K562 (cell line): Measurements from ENCODE around the gene INTS1. TPM values are rescaled to one million over a fixed set of nuclear protein-coding genes. Genes with fewer than 3 reads are reported as not detected.

ENCODE experiments used
- ATAC-seq: fragments of 200-7000 bp; cut with Tn5 transposase; 3 replicates; pipeline ENCODE4 v1.9.1; 2020; ENCODE audit warnings: moderate library complexity
- BruUV-seq: library from RNA; stranded (reverse); fragments of 400-500 nt; replicated peaks from 2 replicates; lab custom pipeline; 2021; lab: Mats Ljungman, UMichigan
- CTCF ChIA-PET: fragments of 300-600 bp; formaldehyde crosslinking; extraction: SDS; loops from one replicate; lab custom pipeline; 2021; ENCODE audit warnings: low intra/inter-chr PET ratio; lab: Yijun Ruan, JAX
- POLR2A ChIA-PET: fragments of 300-600, 350-650 bp; sonication (Branson Sonifier 250); formaldehyde crosslinking; extraction: SDS; loops from one replicate; lab custom pipeline; 2021; ENCODE audit warnings: antibody characterized with exemption, inconsistent platforms; lab: Yijun Ruan, JAX
- DNase-seq, 4 experiments: peaks; one replicate each; pipeline versions ENCODE4 v3.0.0 to v3.0.0-alpha.2; 2011 to 2018; ENCODE audit warnings: low spot score in 3 of 4, mixed read lengths in 3 of 4; ENCODE audit errors: extremely low read depth in 1 of 4
- FAIRE-seq: peaks from 2 replicates; lab custom pipeline; 2011; peaks lifted over from hg19 to GRCh38; lab: Jason Lieb, UNC
- H2AFZ ChIP-seq: 2 replicates; pipeline ENCODE4 v1.6.0; 2011; ENCODE audit warnings: low read depth, low read length, control low read depth, inconsistent platforms
- H3K27ac ChIP-seq: fragments of 200-600 bp; 3 replicates; pipeline ENCODE4 v1.8.0; 2011; ENCODE audit warnings: low read depth, mild to moderate bottlenecking, control low read depth, inconsistent platforms, low read length, moderate library complexity, mixed read lengths; ENCODE audit errors: extremely low read depth
- H3K27me3 ChIP-seq, 2 experiments: fragments of 300-600 bp in 1 of 2; 2 replicates in 1 of 2; 3 replicates in 1 of 2; pipeline versions ENCODE4 v1.6.0 to v1.8.0; 2011; ENCODE audit warnings: inconsistent platforms in 2 of 2, low read length in 2 of 2, mild to moderate bottlenecking in 1 of 2, mixed read lengths in 1 of 2, moderate library complexity in 1 of 2; ENCODE audit not compliant: control insufficient read depth in 2 of 2, insufficient read depth in 2 of 2
- H3K36me3 ChIP-seq: fragments of 300-600 bp; 3 replicates; pipeline ENCODE4 v1.8.0; 2011; ENCODE audit warnings: mild to moderate bottlenecking, low read length, inconsistent platforms; ENCODE audit not compliant: control insufficient read depth, insufficient read depth
- H3K4me1 ChIP-seq, 2 experiments: fragments of 200-600 bp in 1 of 2; replicated peaks in 1 of 2; 2 replicates in 1 of 2; 3 replicates in 1 of 2; pipeline versions ENCODE4 v1.5.1 to v1.8.0; 2011; ENCODE audit warnings: inconsistent platforms in 2 of 2, low read length in 2 of 2, mild to moderate bottlenecking in 1 of 2, mixed read lengths in 1 of 2, moderate library complexity in 1 of 2; ENCODE audit not compliant: control insufficient read depth in 2 of 2, insufficient read depth in 2 of 2
- H3K4me2 ChIP-seq: 2 replicates; pipeline ENCODE4 v1.6.1; 2011; ENCODE audit warnings: low read length, control low read depth, inconsistent platforms, mixed read lengths; ENCODE audit not compliant: insufficient read depth
- H3K4me3 ChIP-seq: fragments of 200-600 bp; sonication (generic), shearing (Covaris generic); 2 replicates; pipeline ENCODE4 v1.5.1; 2016; ENCODE audit warnings: control low read depth, inconsistent platforms
- H3K79me2 ChIP-seq: fragments of 200-600 bp; 3 replicates; pipeline ENCODE4 v1.8.0; 2011; ENCODE audit warnings: low read length, inconsistent platforms; ENCODE audit not compliant: control insufficient read depth, insufficient read depth
- H3K9ac ChIP-seq, 2 experiments: 2 replicates each; pipeline versions ENCODE4 v1.6.0 to v1.6.1; 2011; ENCODE audit warnings: low read depth in 2 of 2, low read length in 2 of 2, control low read depth in 1 of 2, inconsistent platforms in 1 of 2, mild to moderate bottlenecking in 1 of 2, mixed read lengths in 1 of 2; ENCODE audit not compliant: insufficient read depth in 1 of 2
- H3K9me1 ChIP-seq: one replicate; pipeline ENCODE4 v1.6.0; 2011; ENCODE audit warnings: inconsistent platforms, mild to moderate bottlenecking, low read length, moderate library complexity; ENCODE audit not compliant: control insufficient read depth, insufficient read depth
- H3K9me3 ChIP-seq: replicated peaks from 2 replicates; pipeline ENCODE4 v1.5.1; 2011; ENCODE audit warnings: low read depth, low read length, inconsistent platforms; ENCODE audit not compliant: control insufficient read depth, insufficient read depth
- H4K20me1 ChIP-seq: replicated peaks from 2 replicates; pipeline ENCODE4 v1.6.1; 2011; ENCODE audit warnings: low read length, inconsistent platforms, mixed read lengths; ENCODE audit not compliant: control insufficient read depth, insufficient read depth
- ATF7 ChIP-seq: fragments of 450-650 bp; IDR thresholded peaks from 2 replicates; pipeline ENCODE4 v1.7.1; 2014; ENCODE audit warnings: mild to moderate bottlenecking, moderate library complexity
- ESRRA ChIP-seq: fragments of 450-650 bp; IDR thresholded peaks from 2 replicates; pipeline ENCODE4 v1.6.1; 2014; ENCODE audit warnings: low read depth, mild to moderate bottlenecking, moderate library complexity, borderline replicate concordance
- GTF2A2 ChIP-seq: IDR thresholded peaks from 2 replicates; pipeline ENCODE4 v1.6.1; 2016; ENCODE audit warnings: mild to moderate bottlenecking, missing genetic modification characterization, missing compliant biosample characterization
- JUND ChIP-seq, 2 experiments: IDR thresholded peaks; 2 replicates in 1 of 2; 3 replicates in 1 of 2; pipeline ENCODE4 v1.6.1; 2011; ENCODE audit warnings: borderline replicate concordance in 2 of 2, low read depth in 2 of 2, low read length in 2 of 2, improper control_type of control experiment in 1 of 2, missing biosample characterization in 1 of 2, missing genetic modification characterization in 1 of 2, missing genetic modification reagents in 1 of 2
- MYBL2 ChIP-seq, 2 experiments: fragments of 450-650 bp in 1 of 2; sonication (generic) in 1 of 2; formaldehyde crosslinking in 1 of 2; IDR thresholded peaks; 2 replicates each; pipeline versions ENCODE4 v1.6.1 to v1.8.1; 2017 to 2022; ENCODE audit warnings: borderline replicate concordance in 1 of 2, inconsistent platforms in 1 of 2, low read depth in 1 of 2, mild to moderate bottlenecking in 1 of 2, missing genetic modification reagents in 1 of 2, moderate library complexity in 1 of 2
- POLR2G ChIP-seq: fragments of 200-400 bp; formaldehyde crosslinking; IDR thresholded peaks from 2 replicates; pipeline ENCODE4 v1.6.1; 2017; ENCODE audit warnings: low read depth, mild to moderate bottlenecking, antibody characterized with exemption, low read length, moderate library complexity
- WGBS: fragments of 100-300 bp; shearing (Covaris generic); methylation state at CpG from one replicate; pipeline ENCODE4 v1.1.6; 2016; ENCODE audit warnings: low coverage, mixed read lengths; ENCODE audit not compliant: insufficient coverage; ENCODE audit errors: missing lambda C conversion rate; 5-methylcytosine and 5-hydroxymethylcytosine counted together
- in situ Hi-C: fragments of 300-500 bp; cut with MboI; formaldehyde crosslinking; loops from 4 replicates; pipeline ENCODE4 v1.15.0; 2018; ENCODE audit warnings: inconsistent platforms, mixed read lengths
- intact Hi-C: fragments of 100-400 bp; cut with micrococcal nuclease; formaldehyde crosslinking; loops from 2 replicates; pipeline ENCODE4 v1.14.2; 2022
- polyA plus RNA-seq, 8 experiments: library from polyadenylated mRNA; depleted of rRNA in 4 of 8; stranded (reverse) in 5 of 8; unstranded in 3 of 8; fragments of >200 nt; fragmentation: Nextera tagmentation in 2 of 8; fragmentation: Illumina TruSeq in 1 of 8; extraction: Ambion mirVana in 2 of 8; extraction: Trizol in 1 of 8; gene quantifications; 2 replicates each; pipeline versions ENCODE4 v1.2.1 to v1.2.3, GENCODE V29; 2011 to 2014; ENCODE audit warnings: inconsistent platforms in 1 of 8, missing spikeins in 1 of 8
- total RNA-seq, 7 experiments: library from RNA; depleted of rRNA in 6 of 7; stranded (reverse); fragments of >200 nt in 6 of 7; fragmentation: Illumina TruSeq in 2 of 7; extraction: Trizol in 2 of 7; gene quantifications; 2 replicates each; pipeline versions ENCODE4 v1.2.1 to v1.2.3, GENCODE V29; 2011 to 2021; ENCODE audit warnings: low replicate concordance in 1 of 7
- TF ChIP-seq, protein P1 (sequence below), 2 experiments: fragments of 450-650 bp; IDR thresholded peaks; 2 replicates each; pipeline ENCODE4 v1.6.1; 2018; ENCODE audit warnings: mild to moderate bottlenecking in 2 of 2, low read depth in 1 of 2; ENCODE audit not compliant: partially characterized antibody in 2 of 2
- TF ChIP-seq, protein P2 (sequence below): fragments of 450-650 bp; conservative IDR thresholded peaks from 2 replicates; pipeline ENCODE4 v1.6.1; 2016; ENCODE audit warnings: missing genetic modification characterization, low read depth, mild to moderate bottlenecking, control low read depth, missing compliant biosample characterization

INTS1 gene
- total and polyA plus RNA-seq, 9 of the 15 experiments (the other 6 are each of a cell fraction or from before 2014, with no cell fraction given): 0.34 to 119 (median 18.5) TPM

DNA sequence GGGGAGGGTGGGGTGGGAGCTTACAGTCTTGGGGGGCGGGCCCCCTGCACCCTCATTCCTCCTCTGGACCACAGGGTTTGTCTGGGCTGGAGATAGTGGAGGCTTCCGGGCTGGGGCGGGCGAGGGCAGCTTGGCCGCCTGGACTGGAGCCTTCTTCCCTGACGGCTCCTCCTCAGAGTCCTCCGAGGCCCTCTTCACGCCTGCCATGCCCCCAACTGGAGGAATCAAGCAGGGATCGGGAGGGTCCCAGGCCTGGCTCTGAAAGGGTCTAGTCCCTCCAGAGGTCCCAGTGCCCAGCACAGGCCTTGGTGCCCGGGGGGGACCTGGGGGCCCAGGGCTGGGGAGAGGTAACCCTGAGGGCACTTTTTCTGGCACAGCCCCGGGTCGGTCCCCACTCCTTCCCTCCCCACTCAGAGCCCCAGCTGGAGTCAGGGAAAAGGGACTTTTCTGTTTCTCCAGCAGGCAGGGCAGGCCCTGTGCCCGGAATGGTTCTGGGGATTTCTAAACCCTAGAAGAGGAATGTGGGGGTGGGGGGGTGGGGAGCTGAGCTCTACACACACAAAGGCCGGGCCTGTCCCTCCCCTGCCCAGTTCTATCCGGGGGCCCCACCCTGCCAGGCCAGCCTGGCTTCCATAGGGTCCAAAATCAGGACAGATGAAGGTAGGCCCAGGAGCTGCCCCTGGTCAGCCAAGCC lies 56.5 kb downstream of the INTS1 start (continued):
- TF ChIP-seq, protein P1, sequence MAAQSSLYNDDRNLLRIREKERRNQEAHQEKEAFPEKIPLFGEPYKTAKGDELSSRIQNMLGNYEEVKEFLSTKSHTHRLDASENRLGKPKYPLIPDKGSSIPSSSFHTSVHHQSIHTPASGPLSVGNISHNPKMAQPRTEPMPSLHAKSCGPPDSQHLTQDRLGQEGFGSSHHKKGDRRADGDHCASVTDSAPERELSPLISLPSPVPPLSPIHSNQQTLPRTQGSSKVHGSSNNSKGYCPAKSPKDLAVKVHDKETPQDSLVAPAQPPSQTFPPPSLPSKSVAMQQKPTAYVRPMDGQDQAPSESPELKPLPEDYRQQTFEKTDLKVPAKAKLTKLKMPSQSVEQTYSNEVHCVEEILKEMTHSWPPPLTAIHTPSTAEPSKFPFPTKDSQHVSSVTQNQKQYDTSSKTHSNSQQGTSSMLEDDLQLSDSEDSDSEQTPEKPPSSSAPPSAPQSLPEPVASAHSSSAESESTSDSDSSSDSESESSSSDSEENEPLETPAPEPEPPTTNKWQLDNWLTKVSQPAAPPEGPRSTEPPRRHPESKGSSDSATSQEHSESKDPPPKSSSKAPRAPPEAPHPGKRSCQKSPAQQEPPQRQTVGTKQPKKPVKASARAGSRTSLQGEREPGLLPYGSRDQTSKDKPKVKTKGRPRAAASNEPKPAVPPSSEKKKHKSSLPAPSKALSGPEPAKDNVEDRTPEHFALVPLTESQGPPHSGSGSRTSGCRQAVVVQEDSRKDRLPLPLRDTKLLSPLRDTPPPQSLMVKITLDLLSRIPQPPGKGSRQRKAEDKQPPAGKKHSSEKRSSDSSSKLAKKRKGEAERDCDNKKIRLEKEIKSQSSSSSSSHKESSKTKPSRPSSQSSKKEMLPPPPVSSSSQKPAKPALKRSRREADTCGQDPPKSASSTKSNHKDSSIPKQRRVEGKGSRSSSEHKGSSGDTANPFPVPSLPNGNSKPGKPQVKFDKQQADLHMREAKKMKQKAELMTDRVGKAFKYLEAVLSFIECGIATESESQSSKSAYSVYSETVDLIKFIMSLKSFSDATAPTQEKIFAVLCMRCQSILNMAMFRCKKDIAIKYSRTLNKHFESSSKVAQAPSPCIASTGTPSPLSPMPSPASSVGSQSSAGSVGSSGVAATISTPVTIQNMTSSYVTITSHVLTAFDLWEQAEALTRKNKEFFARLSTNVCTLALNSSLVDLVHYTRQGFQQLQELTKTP (IDR thresholded peaks at IDR 0.05; ENCODE audit: low read depth in 1 of 2, partially characterized antibody in 2 of 2): no peak
- no peak for TF ChIP-seq ATF7
- TF ChIP-seq, all 486 proteins: peak for 0

DNA sequence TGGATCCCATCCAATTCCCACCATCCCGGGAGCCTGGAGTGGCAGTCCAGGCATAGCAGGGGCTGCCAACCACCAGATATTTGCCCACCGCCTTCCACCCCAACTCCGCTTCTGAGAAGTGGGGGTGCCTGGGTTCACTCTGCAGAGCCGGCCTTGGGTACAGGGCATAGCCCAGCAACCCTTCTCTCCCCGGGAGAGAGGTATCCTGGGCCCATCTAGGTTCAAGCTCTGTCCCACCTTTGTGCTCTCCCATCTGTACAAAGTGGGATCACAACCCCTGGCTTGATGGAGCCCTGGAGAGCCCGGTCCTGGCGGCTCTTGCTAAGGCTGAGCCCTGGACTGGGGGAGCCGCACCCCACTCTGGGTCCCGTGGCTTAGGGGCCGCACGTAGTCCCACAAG lies 57.1 kb downstream of the INTS1 start:
- Histone ChIP-seq H3K79me2 (peaks cover 17% of the 10 kb centered on the region; the same call in 2 of the 3 replicates), H3K4me2 (no peak overlapping the region), H3K36me3 (peaks cover 75% of the 10 kb centered on the region; the same call in 1 of the 3 replicates), H3K27ac (no peak overlapping the region), H2AFZ (no peak overlapping the region), H3K4me3 (no peak overlapping the region), H3K9me3 (no peaks in the 10 kb centered on the region), H3K27me3 (no peaks in the 10 kb centered on the region), H3K9me1 (no peaks in the 10 kb centered on the region), H3K9ac (no peak overlapping the region), H3K4me1 (peaks cover 0 to 76% of the 10 kb centered on the region in 2 experiments; a peak in 2 of 5 replicates), H4K20me1 (no peaks in the 10 kb centered on the region; the same call in 1 of the 2 replicates)
- BruUV-seq: no TSS peak
- no peak for TF ChIP-seq GTF2A2 (tag)
- no peak for TF ChIP-seq ESRRA
- TF ChIP-seq POLR2G: 0 out of 2 replicates have a peak, but pooled peaks have one; percentile 17
- TF ChIP-seq, protein P2, sequence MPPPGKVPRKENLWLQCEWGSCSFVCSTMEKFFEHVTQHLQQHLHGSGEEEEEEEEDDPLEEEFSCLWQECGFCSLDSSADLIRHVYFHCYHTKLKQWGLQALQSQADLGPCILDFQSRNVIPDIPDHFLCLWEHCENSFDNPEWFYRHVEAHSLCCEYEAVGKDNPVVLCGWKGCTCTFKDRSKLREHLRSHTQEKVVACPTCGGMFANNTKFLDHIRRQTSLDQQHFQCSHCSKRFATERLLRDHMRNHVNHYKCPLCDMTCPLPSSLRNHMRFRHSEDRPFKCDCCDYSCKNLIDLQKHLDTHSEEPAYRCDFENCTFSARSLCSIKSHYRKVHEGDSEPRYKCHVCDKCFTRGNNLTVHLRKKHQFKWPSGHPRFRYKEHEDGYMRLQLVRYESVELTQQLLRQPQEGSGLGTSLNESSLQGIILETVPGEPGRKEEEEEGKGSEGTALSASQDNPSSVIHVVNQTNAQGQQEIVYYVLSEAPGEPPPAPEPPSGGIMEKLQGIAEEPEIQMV (tag): no peak
- TF ChIP-seq MYBL2 (IDR thresholded peaks at IDR 0.05; ENCODE audit: low read depth): no peak
- no peak for TF ChIP-seq MYBL2 (CRISPR knock-in tag; IDR thresholded peaks at IDR 0.05; ENCODE audit: borderline replicate concordance)
- no peak for TF ChIP-seq JUND (IDR thresholded peaks at IDR 0.05; ENCODE audit: borderline replicate concordance, low read depth, low read length)
- no peak for TF ChIP-seq JUND (tag; IDR thresholded peaks at IDR 0.05; ENCODE audit: borderline replicate concordance, low read depth, low read length)
- ChIA-PET CTCF (no interaction called here), POLR2A (no interaction called here)
- no peak for FAIRE-seq
- no peak for DNase-seq
- 91% methylated on average over 8 of the region's 11 CpGs for WGBS
- ATAC-seq: no peak; the same call in 1 of the 3 replicates
- in situ Hi-C loops: no loop called here
- intact Hi-C loops: no loop called here
